ELF-1 (cell line): ENCODE results near the gene ANKRD36C.
"Not testable (repeated sequence)": the region's sequence is repeated elsewhere in the genome, so short reads cannot be mapped to it uniquely, and the experiment has no call there.

Source experiments
- DNase-seq: peaks from one replicate; pipeline ENCODE4 v3.0.0-alpha.2; 2016; ENCODE audit warnings: low read depth, low spot score

The ANKRD36C gene

GRCh38 chr2:95799147-95799889 is 192.3 kb downstream of the ANKRD36C start:
- DNase-seq = not testable (repeated sequence)

GRCh38 chr2:95796249-95797099 is 195.2 kb downstream of the ANKRD36C start:
- not testable (repeated sequence) for DNase-seq

- not testable (repeated sequence) for DNase-seq
Measured at GRCh38 chr2:95793970-95794369, 197.7 kb downstream of the ANKRD36C start.

- DNase-seq = not testable (repeated sequence)
Measured at GRCh38 chr2:95790180-95790579, 201.4 kb downstream of the ANKRD36C start.

- DNase-seq = not testable (repeated sequence)
Measured at GRCh38 chr2:95789385-95789784, 202.2 kb downstream of the ANKRD36C start.

GRCh38 chr2:95788642-95789041 is 203.0 kb downstream of the ANKRD36C start:
- not testable (repeated sequence) for DNase-seq
